Stimulated activated naive B cell treated with anti-CD40 and anti-IgM and Interleukin-4, amounts not matched to agents 10 μg/mL and 1 μg/mL and 100 μg/mL, for 72 hours (primary cell): ENCODE results near the gene NAT9.
A peak's percentile ranks its signal among the peaks of the same experiment; 100 is the strongest.

Experiments used
- ATAC-seq, 2 donors: fragments of 150-1000 bp; cut with Tn5 transposase; replicated peaks; 2 replicates each; pipeline ENCODE4 v1.10.0; 2021; ENCODE audit warnings: moderate library complexity in 1 of 2
- DNase-seq: peaks from one replicate; pipeline ENCODE4 v3.0.0; 2021
- H3K27ac Mint-ChIP-seq: one replicate; pipeline ENCODE4 v1.8.0; 2022; ENCODE audit warnings: mild to moderate bottlenecking, mixed read lengths
- H3K27me3 Mint-ChIP-seq, 2 donors: one replicate each; pipeline ENCODE4 v1.8.0; 2022; ENCODE audit warnings: mixed read lengths in 2 of 2
- H3K36me3 Mint-ChIP-seq, 2 donors: one replicate each; pipeline ENCODE4 v1.8.0; 2022; ENCODE audit warnings: mixed read lengths in 2 of 2, mild to moderate bottlenecking in 1 of 2
- H3K4me1 Mint-ChIP-seq, 2 donors: one replicate each; pipeline ENCODE4 v1.8.0; 2022; ENCODE audit warnings: mixed read lengths in 2 of 2, mild to moderate bottlenecking in 1 of 2
- H3K4me3 Mint-ChIP-seq, 2 donors: one replicate each; pipeline ENCODE4 v1.8.0; 2022; ENCODE audit warnings: mild to moderate bottlenecking in 2 of 2, mixed read lengths in 2 of 2, moderate library complexity in 1 of 2
- H3K9me3 Mint-ChIP-seq, 2 donors: one replicate each; pipeline ENCODE4 v1.8.0; 2022; ENCODE audit warnings: mixed read lengths in 2 of 2, mild to moderate bottlenecking in 1 of 2

The NAT9 gene

GRCh38 chr17:74776044-74776962 lies at the start of gene NAT9:
TSS of gene NAT9 (minus strand) at chr17:74776345. CDS start at chr17:74775698, 647 bp downstream.
- H3K4me1 Mint-ChIP-seq = peaks cover 36 to 54% of the 10 kb centered on the region in 2 donors
- peak within 1 kb of the TSS; percentile 91 to 95 for H3K4me3 Mint-ChIP-seq
- peak; percentile 99 for DNase-seq
- peak; percentile 69 to 83 for ATAC-seq
- H3K9me3 Mint-ChIP-seq = no peaks in the 10 kb centered on the region
- H3K27ac Mint-ChIP-seq = peak within 1 kb of the TSS; percentile 97
- peaks cover 30 to 37% of the 10 kb centered on the region in 2 donors for H3K36me3 Mint-ChIP-seq
- no peaks in the 10 kb centered on the region for H3K27me3 Mint-ChIP-seq

GRCh38 chr17:74824961-74825627 lies 48.9 kb upstream of the NAT9 start:
- H3K27ac Mint-ChIP-seq = no peak overlapping the region
- peaks cover 26 to 29% of the 10 kb centered on the region in 2 donors for H3K36me3 Mint-ChIP-seq
- H3K4me3 Mint-ChIP-seq = no peak overlapping the region
- H3K9me3 Mint-ChIP-seq = no peaks in the 10 kb centered on the region
- no peaks in the 10 kb centered on the region for H3K27me3 Mint-ChIP-seq
- H3K4me1 Mint-ChIP-seq = no peaks in the 10 kb centered on the region
- ATAC-seq (no peak), DNase-seq (no peak)

DNA sequence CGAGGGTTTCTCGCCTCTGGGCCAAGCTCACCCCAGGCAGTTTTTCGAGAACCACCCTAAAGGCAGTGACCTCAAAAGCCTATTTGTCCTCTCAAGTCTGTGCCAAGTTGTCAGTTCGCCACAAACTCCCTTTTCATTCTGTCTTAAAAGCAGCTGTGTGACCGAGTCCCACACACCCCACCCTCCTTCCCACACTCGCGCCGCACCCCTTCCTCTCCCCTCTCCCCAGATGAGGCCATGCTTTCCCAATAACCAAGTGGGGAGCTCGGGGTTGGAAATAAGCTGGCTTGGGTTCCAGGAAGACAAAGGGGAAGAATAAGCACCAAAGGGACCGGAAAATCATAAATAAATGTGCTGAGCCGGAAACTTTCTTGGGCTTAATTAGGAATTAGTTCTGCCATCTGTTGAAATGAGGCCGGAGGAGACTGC lies 46.8 kb upstream of the NAT9 start:
- Mint-ChIP-seq H3K4me1 (no peaks in the 10 kb centered on the region), H3K27me3 (no peaks in the 10 kb centered on the region), H3K27ac (no peak overlapping the region), H3K9me3 (no peaks in the 10 kb centered on the region), H3K36me3 (peaks cover 34 to 40% of the 10 kb centered on the region in 2 donors), H3K4me3 (no peak overlapping the region)
- DNase-seq (no peak), ATAC-seq (no peak)

GRCh38 chr17:74822335-74822938 lies 46.3 kb upstream of the NAT9 start:
- H3K27me3 Mint-ChIP-seq = no peaks in the 10 kb centered on the region
- H3K36me3 Mint-ChIP-seq = peaks cover 37 to 45% of the 10 kb centered on the region in 2 donors
- DNase-seq (no peak), ATAC-seq (no peak)
- no peaks in the 10 kb centered on the region for H3K4me1 Mint-ChIP-seq
- no peak overlapping the region for H3K27ac Mint-ChIP-seq
- H3K9me3 Mint-ChIP-seq = no peaks in the 10 kb centered on the region
- no peak overlapping the region for H3K4me3 Mint-ChIP-seq

DNA sequence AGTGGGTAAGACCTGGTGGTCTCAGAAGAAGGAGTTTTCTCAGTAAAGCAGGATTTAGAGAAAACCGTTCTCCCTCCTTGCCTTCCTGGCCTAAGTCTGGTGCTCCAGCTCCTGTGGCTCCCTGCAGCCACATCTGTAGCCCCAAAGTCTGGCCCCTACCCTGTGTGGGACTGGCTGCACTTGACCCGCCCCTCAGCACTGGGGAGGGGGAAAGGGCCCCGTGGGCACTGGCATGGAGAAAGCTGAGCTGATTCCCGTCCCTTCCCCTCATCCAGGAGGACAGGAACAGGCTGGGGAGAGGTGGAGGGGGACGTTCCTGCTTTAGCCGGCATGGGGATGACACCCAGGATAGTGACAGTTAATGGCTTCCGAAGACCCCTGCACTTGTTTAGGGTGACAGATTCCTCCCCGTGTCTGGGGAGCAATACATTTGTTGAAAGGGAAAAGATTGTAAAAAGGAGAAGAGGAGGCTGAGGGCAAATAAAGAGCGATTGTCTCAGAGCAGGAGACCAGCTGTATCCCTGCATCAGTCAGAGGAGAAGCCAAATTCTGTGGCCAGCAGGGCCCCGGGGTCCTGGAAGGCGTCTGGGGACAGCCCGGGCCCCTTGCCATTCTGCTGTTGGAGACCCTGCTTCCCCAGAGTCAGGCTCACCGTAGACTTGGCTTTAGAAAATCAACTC lies 45.6 kb upstream of the NAT9 start:
- Mint-ChIP-seq H3K4me3 (no peak overlapping the region), H3K27me3 (no peaks in the 10 kb centered on the region), H3K27ac (no peak overlapping the region), H3K4me1 (no peaks in the 10 kb centered on the region), H3K36me3 (peaks cover 39 to 48% of the 10 kb centered on the region in 2 donors), H3K9me3 (no peaks in the 10 kb centered on the region)
- ATAC-seq = no peak
- no peak for DNase-seq

DNA sequence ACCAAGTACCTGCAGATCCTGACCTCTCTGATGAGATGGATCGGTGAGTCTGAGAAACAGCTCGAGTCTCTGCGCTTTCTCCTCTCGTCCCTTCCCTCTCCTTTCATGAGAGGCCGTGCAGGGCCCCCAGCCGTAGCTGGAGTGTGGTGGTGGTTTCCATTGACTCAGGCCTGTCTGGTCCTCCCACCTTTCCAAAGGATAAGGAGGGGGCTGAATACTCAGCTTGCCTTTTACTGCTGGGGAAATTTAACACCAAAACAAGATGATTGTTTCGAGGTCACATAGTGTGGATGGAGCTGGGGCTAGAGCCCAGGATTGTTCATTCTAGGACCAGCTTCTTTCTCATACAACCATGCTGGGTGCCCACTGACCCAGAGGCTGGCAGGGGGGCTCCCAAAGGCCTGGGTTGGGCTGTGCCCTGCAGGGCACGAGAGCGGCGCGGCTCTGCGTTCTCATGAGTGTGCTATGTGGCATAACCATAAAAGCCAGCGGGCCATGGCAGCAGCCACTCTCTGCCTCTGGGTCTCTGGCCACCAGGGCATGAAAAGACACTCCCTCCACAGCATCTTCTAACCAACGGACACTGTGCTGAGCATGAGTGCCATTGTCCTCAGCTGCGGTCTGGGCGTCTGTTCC lies 43.8 kb upstream of the NAT9 start:
- Mint-ChIP-seq H3K36me3 (peaks cover 40 to 56% of the 10 kb centered on the region in 2 donors), H3K9me3 (no peaks in the 10 kb centered on the region), H3K27me3 (no peaks in the 10 kb centered on the region), H3K27ac (no peak overlapping the region), H3K4me3 (no peak overlapping the region), H3K4me1 (peaks cover 0 to 1% of the 10 kb centered on the region in 2 donors)
- ATAC-seq = no peak
- DNase-seq = no peak

DNA sequence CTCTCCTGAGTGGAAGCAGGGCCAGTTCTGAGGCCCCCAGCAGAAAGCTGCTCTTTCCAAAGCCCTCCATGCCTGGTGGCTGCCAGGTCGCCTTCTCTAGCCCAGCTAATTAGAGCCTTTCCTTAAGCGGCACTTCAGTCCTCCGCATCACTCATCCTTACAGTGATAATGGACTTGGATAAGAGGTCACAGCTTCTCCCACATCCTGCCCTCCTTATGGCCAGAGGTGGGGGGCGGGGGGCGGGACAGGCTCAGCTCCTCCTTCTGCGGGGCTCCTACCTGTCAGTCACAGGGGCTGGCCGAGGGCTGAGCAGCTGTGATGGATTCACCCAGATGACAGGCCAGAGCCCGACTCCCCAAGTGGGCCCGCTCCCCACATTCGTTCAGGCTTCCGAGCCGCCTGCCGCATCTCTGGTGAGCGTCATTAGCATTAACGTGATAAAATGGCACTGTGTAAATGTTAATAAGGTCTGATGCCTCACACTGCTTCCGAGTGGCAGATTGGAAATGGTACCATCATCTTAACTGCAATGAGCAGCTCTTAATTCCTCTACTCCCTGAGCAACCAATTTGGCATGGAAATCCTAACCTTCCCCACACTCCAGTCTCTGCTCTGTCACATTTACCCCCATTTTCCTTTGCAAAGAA lies 42.3 kb upstream of the NAT9 start:
- H3K4me1 Mint-ChIP-seq = peaks cover 0 to 1% of the 10 kb centered on the region in 2 donors
- DNase-seq = no peak
- H3K4me3 Mint-ChIP-seq = no peak overlapping the region
- H3K27me3 Mint-ChIP-seq = no peaks in the 10 kb centered on the region
- peaks cover 46 to 66% of the 10 kb centered on the region in 2 donors for H3K36me3 Mint-ChIP-seq
- H3K9me3 Mint-ChIP-seq = no peaks in the 10 kb centered on the region
- ATAC-seq = no peak
- no peak overlapping the region for H3K27ac Mint-ChIP-seq

DNA sequence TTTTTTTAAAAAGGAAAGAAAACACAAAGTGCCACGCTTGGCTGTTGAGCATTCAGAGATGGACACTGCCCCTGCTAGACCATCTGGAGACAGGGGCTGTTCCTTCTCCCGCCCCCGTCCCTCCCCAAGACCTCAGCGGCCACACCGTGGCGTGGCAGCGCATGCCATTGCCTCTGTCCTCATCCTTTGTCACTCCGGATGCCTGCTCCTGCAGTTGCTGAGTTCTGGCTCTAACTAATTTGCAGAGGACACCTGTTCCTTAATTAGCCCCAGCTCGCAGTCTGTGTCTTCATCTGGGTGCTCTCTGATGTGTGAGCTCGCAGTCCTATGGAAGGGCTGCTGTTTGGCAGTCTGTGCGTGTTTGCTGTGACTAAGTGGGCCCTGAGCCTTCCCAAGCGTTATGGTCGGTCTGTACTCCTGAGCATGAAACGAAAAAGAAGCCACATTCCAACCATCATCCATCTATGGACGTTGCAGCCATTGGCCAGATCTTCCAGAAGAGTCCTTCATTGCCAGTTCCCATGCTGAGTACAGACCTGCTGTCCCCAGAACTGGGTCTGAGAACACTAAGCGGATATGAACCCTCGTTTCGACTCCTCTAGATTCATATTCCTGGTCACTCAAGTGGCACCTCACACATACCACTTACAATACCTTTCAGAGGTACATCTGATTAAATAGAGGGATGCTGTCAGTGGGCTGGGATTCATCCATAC lies 40.9 kb upstream of the NAT9 start:
- H3K9me3 Mint-ChIP-seq = no peaks in the 10 kb centered on the region
- no peak overlapping the region for H3K4me3 Mint-ChIP-seq
- no peak for ATAC-seq
- no peaks in the 10 kb centered on the region for H3K27me3 Mint-ChIP-seq
- H3K4me1 Mint-ChIP-seq = peaks cover 0 to 1% of the 10 kb centered on the region in 2 donors
- peaks cover 56 to 79% of the 10 kb centered on the region in 2 donors for H3K36me3 Mint-ChIP-seq
- DNase-seq = no peak
- no peak overlapping the region for H3K27ac Mint-ChIP-seq

DNA sequence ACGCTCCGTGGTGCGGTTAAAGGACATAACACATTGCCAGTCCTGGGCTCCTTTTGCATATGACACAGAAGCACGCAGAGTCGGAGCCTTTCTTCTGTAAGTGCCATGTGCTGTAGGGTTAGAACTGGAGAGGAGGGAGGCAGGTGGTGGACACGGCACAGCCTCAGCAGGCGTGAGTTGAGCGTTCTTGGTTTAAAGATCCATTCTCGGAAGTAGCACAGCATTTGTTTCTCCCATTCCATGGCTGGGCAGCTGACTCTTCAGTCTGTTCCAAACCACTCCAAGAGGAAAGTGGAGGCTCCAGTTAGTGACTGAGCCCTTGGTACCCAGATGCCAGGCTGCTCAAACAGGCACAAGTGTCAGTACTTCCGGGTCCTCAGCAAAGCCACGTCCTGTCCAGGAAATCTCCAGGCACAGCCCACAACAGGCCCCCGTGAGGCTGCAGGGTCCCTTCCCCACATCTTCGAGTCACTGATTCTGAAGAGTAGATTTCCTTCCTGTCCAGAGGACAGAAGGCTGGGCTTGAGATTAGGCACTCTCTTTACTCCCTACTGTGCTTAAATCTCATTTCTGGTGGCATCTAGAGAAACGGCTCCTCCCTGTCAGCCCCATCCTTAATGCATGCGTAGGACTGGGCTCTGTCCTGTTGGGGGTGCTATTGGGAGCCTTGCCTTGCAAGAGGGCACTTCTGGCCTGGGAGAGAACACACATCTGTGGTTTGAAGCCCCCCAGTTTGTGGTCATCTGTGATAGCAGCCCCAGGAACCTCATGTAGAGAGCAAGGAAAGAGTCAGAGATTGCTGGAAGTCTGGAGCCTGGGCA lies 39.6 kb upstream of the NAT9 start:
- ATAC-seq (no peak), DNase-seq (no peak)
- Mint-ChIP-seq H3K27me3 (no peaks in the 10 kb centered on the region), H3K27ac (no peak overlapping the region), H3K4me1 (peaks cover 0 to 1% of the 10 kb centered on the region in 2 donors), H3K9me3 (no peaks in the 10 kb centered on the region), H3K4me3 (no peak overlapping the region), H3K36me3 (peaks cover 59 to 81% of the 10 kb centered on the region in 2 donors)

DNA sequence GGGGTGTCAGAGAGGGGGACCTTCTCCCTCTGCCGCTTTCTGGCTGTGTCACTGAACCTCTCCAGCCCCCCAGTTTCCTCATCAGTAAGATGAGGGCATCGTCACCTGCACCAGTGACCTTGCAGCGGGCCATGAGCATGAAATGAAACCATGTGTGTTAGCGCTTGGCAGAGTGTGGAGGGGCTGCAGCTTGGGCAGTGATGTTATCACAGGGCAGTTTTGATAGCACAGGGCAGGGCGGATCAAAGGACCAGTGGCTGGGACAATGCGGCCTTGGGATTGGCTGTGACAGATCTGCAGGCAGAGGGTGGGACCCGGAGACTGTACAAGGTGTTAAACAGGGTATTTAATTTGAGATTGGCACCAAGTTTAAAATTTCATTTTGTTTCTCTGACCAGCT lies 38.9 kb upstream of the NAT9 start:
- Mint-ChIP-seq H3K27me3 (no peaks in the 10 kb centered on the region), H3K9me3 (no peaks in the 10 kb centered on the region), H3K36me3 (peaks cover 60 to 82% of the 10 kb centered on the region in 2 donors), H3K27ac (no peak overlapping the region), H3K4me1 (peaks cover 0 to 1% of the 10 kb centered on the region in 2 donors), H3K4me3 (no peak overlapping the region)
- DNase-seq (no peak), ATAC-seq (no peak)

DNA sequence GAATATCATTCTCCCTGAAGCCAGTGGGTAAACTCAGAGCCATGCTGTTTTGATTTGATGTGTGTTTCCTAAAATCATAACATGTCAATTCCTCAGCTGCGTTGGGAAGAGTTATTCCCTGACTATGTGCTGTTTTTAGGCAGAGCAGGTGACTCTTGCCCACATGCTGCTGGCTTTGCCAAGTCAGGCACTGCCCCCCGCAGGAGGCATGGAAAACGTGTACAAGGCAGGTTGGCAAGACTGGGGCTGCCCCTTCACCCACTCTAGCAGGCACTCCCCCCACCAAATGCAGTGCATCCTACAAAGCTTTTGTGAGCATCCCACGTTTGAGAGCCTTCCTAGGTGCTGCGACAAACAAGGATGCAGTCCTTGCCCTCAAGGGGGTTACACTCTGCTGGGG lies 38.3 kb upstream of the NAT9 start:
- no peaks in the 10 kb centered on the region for H3K27me3 Mint-ChIP-seq
- ATAC-seq (no peak), DNase-seq (no peak)
- H3K9me3 Mint-ChIP-seq = no peaks in the 10 kb centered on the region
- no peak overlapping the region for H3K27ac Mint-ChIP-seq
- no peak overlapping the region for H3K4me3 Mint-ChIP-seq
- H3K4me1 Mint-ChIP-seq = peaks cover 0 to 1% of the 10 kb centered on the region in 2 donors
- peaks cover 62 to 80% of the 10 kb centered on the region in 2 donors for H3K36me3 Mint-ChIP-seq
